Measurements from ENCODE around the gene TNS3.
"Not testable (repeated sequence)": the region's sequence is repeated elsewhere in the genome, so short reads cannot be mapped to it uniquely, and the experiment has no call there.

The TNS3 gene

GRCh38 chr7:47596502-47597202, 14.7 kb upstream of the TNS3 start:
- ChIA-PET CTCF (no interaction called here), POLR2A (no interaction called here)
- no peak for DNase-seq (ENCODE audit: extremely low spot score)
- TF ChIP-seq CTCF (IDR thresholded peaks at IDR 0.05; ENCODE audit: control extremely low read depth, extremely low read depth, low read depth, missing control alignments), result no peak

- no peak for TF ChIP-seq CTCF (IDR thresholded peaks at IDR 0.05; ENCODE audit: control extremely low read depth, extremely low read depth, low read depth, missing control alignments)
- DNase-seq (ENCODE audit: extremely low spot score), result no peak
- ChIA-PET POLR2A (no interaction called here), CTCF (no interaction called here)
Measured at GRCh38 chr7:47594406-47594805, 12.5 kb upstream of the TNS3 start.

GRCh38 chr7:47591655-47592572, 10.0 kb upstream of the TNS3 start:
- CTCF ChIA-PET, result no interaction called here
- DNase-seq (ENCODE audit: extremely low spot score), result no peak
- POLR2A ChIA-PET, result no interaction called here
- TF ChIP-seq CTCF (IDR thresholded peaks at IDR 0.05; ENCODE audit: control extremely low read depth, extremely low read depth, low read depth, missing control alignments), result no peak

- no peak for DNase-seq (ENCODE audit: extremely low spot score)
- POLR2A ChIA-PET, result no interaction called here
- CTCF ChIA-PET, result interaction anchor here (0.8 kb wide), 1 partner anchor 40 kb away, joined by 3 read pairs; no protein-coding TSS in a partner anchor
- no peak for TF ChIP-seq CTCF (IDR thresholded peaks at IDR 0.05; ENCODE audit: control extremely low read depth, extremely low read depth, low read depth, missing control alignments)
Measured at GRCh38 chr7:47591089-47591654, 9.3 kb upstream of the TNS3 start.

- POLR2A ChIA-PET; DNase-seq (ENCODE audit: extremely low spot score): not testable (repeated sequence)
- CTCF ChIA-PET, result interaction anchor here (0.8 kb wide), 1 partner anchor 41 kb away, joined by 3 read pairs; no protein-coding TSS in a partner anchor
Measured at GRCh38 chr7:47590215-47590614, 8.3 kb upstream of the TNS3 start.

- POLR2A ChIA-PET, result no interaction called here
- TF ChIP-seq CTCF (IDR thresholded peaks at IDR 0.05; ENCODE audit: control extremely low read depth, extremely low read depth, low read depth, missing control alignments), result no peak
Measured at GRCh38 chr7:47588704-47589225, 6.9 kb upstream of the TNS3 start.

More at GRCh38 chr7:47588704-47589225, 6.9 kb upstream of the TNS3 start:
- peak; percentile 59 for DNase-seq (ENCODE audit: extremely low spot score)
- CTCF ChIA-PET, result no interaction called here

Data from GM10248 (cell line).